ENCODE data around the gene NKD1.

Gene NKD1

GRCh38 chr16:50537533-50538290 lies 10.5 kb upstream of the NKD1 start:
- WGBS, 2 donors (ENCODE audit: extremely low coverage in 2 of 2, insufficient read length in 2 of 2, insufficient replicate concordance in 1 of 2) = no CpG with 5 or more reads among the region's 8 CpGs
- H3K4me3 ChIP-seq (ENCODE audit: low read length in 2 of 2) = no peak overlapping the region
- H4K91ac ChIP-seq (ENCODE audit: low read depth, low read length, poor library complexity) = no peak overlapping the region
- no peak overlapping the region for H2AFZ ChIP-seq (ENCODE audit: low read length)
- H3K9ac ChIP-seq (ENCODE audit: low read depth, low read length, poor library complexity) = no peak overlapping the region
- H3K27me3 ChIP-seq (ENCODE audit: control insufficient read depth in 3 of 3, insufficient read depth in 3 of 3, low read depth in 1 of 3, low read length in 3 of 3) = peaks cover 0 to 12% (median 0%) of the 10 kb centered on the region in 3 experiments
- H2BK12ac ChIP-seq (ENCODE audit: low read length) = no peak overlapping the region
- no peak overlapping the region for H2BK15ac ChIP-seq (ENCODE audit: low read length)
- H2BK120ac ChIP-seq (ENCODE audit: low read depth, low read length) = no peak overlapping the region
- H2AK5ac ChIP-seq (ENCODE audit: low read depth, low read length) = peak overlapping the region; percentile 23
- no peak overlapping the region for H2BK5ac ChIP-seq (ENCODE audit: low read length)
- H3K27ac ChIP-seq (replicated peaks; ENCODE audit: low read length) = no peak overlapping the region
- H3K36me3 ChIP-seq (replicated peaks in 1 of 2; ENCODE audit: control insufficient read depth in 2 of 2, insufficient read depth in 2 of 2, low read length in 2 of 2) = no peaks in the 10 kb centered on the region
- no peaks in the 10 kb centered on the region for H3K79me1 ChIP-seq (ENCODE audit: low read depth, low read length)
- H3K4ac ChIP-seq (ENCODE audit: low read length) = no peak overlapping the region
- no peak for DNase-seq (ENCODE audit: low spot score)
- no peak overlapping the region for H3K23ac ChIP-seq (ENCODE audit: low read depth, low read length, poor library complexity)
- H3K4me2 ChIP-seq (ENCODE audit: insufficient read depth, low read length, poor library complexity, severe bottlenecking) = no peak overlapping the region
- peak overlapping the region; percentile 32 for H3K18ac ChIP-seq (ENCODE audit: low read length)
- no peak overlapping the region for H4K8ac ChIP-seq (ENCODE audit: low read depth, low read length)
- H3K4me1 ChIP-seq (ENCODE audit: control insufficient read depth in 2 of 2, insufficient read depth in 1 of 2, low read depth in 1 of 2, low read length in 2 of 2) = peaks cover 12 to 17% of the 10 kb centered on the region in 2 donors
- H3K14ac ChIP-seq (ENCODE audit: low read length) = no peak overlapping the region
- no peaks in the 10 kb centered on the region for H3K9me3 ChIP-seq (replicated peaks in 1 of 2; ENCODE audit: control insufficient read depth in 2 of 2, insufficient read depth in 1 of 2, low read depth in 1 of 2, low read length in 2 of 2)

- no peak overlapping the region for H2BK15ac ChIP-seq (ENCODE audit: low read length)
- no peak overlapping the region for H2BK120ac ChIP-seq (ENCODE audit: low read depth, low read length)
- H3K14ac ChIP-seq (ENCODE audit: low read length) = no peak overlapping the region
- H3K9ac ChIP-seq (ENCODE audit: low read depth, low read length, poor library complexity) = no peak overlapping the region
- H2AFZ ChIP-seq (ENCODE audit: low read length) = no peak overlapping the region
- peak overlapping the region; percentile 14 for H2BK12ac ChIP-seq (ENCODE audit: low read length)
- H2BK5ac ChIP-seq (ENCODE audit: low read length) = no peak overlapping the region
- no peak overlapping the region for H3K4me2 ChIP-seq (ENCODE audit: insufficient read depth, low read length, poor library complexity, severe bottlenecking)
- H3K4me1 ChIP-seq (ENCODE audit: control insufficient read depth in 2 of 2, insufficient read depth in 1 of 2, low read depth in 1 of 2, low read length in 2 of 2) = peaks cover 12 to 17% of the 10 kb centered on the region in 2 donors
- no CpG with 5 or more reads among the region's 11 CpGs for WGBS, 2 donors (ENCODE audit: extremely low coverage in 2 of 2, insufficient read length in 2 of 2, insufficient replicate concordance in 1 of 2)
- peak overlapping the region; percentile 67 for H2AK5ac ChIP-seq (ENCODE audit: low read depth, low read length)
- H3K4me3 ChIP-seq (ENCODE audit: low read length in 2 of 2) = no peak overlapping the region
- H4K91ac ChIP-seq (ENCODE audit: low read depth, low read length, poor library complexity) = no peak overlapping the region
- H3K27ac ChIP-seq (replicated peaks; ENCODE audit: low read length) = no peak overlapping the region
- H3K36me3 ChIP-seq (replicated peaks in 1 of 2; ENCODE audit: control insufficient read depth in 2 of 2, insufficient read depth in 2 of 2, low read length in 2 of 2) = no peaks in the 10 kb centered on the region
- H3K23ac ChIP-seq (ENCODE audit: low read depth, low read length, poor library complexity) = no peak overlapping the region
- no peak for DNase-seq (ENCODE audit: low spot score)
- no peak overlapping the region for H3K4ac ChIP-seq (ENCODE audit: low read length)
- peaks cover 0 to 15% (median 0%) of the 10 kb centered on the region in 3 experiments for H3K27me3 ChIP-seq (ENCODE audit: control insufficient read depth in 3 of 3, insufficient read depth in 3 of 3, low read depth in 1 of 3, low read length in 3 of 3)
- H4K8ac ChIP-seq (ENCODE audit: low read depth, low read length) = no peak overlapping the region
- no peaks in the 10 kb centered on the region for H3K79me1 ChIP-seq (ENCODE audit: low read depth, low read length)
- no peak overlapping the region for H3K18ac ChIP-seq (ENCODE audit: low read length)
- H3K9me3 ChIP-seq (replicated peaks in 1 of 2; ENCODE audit: control insufficient read depth in 2 of 2, insufficient read depth in 1 of 2, low read depth in 1 of 2, low read length in 2 of 2) = no peaks in the 10 kb centered on the region
Measured at GRCh38 chr16:50538411-50539052, 9.7 kb upstream of the NKD1 start.

GRCh38 chr16:50539053-50539695 lies 9.0 kb upstream of the NKD1 start:
- Histone ChIP-seq H3K4me2 (ENCODE audit: insufficient read depth, low read length, poor library complexity, severe bottlenecking) (no peak overlapping the region), H2AFZ (ENCODE audit: low read length) (peak overlapping the region; percentile 59), H2BK15ac (ENCODE audit: low read length) (no peak overlapping the region), H3K27ac (replicated peaks; ENCODE audit: low read length) (no peak overlapping the region), H2BK12ac (ENCODE audit: low read length) (peak overlapping the region; percentile 14), H2BK5ac (ENCODE audit: low read length) (no peak overlapping the region), H3K36me3 (replicated peaks in 1 of 2; ENCODE audit: control insufficient read depth in 2 of 2, insufficient read depth in 2 of 2, low read length in 2 of 2) (no peaks in the 10 kb centered on the region), H3K9ac (ENCODE audit: low read depth, low read length, poor library complexity) (peak overlapping the region; percentile 51), H3K79me1 (ENCODE audit: low read depth, low read length) (no peaks in the 10 kb centered on the region), H2BK120ac (ENCODE audit: low read depth, low read length) (no peak overlapping the region), H4K91ac (ENCODE audit: low read depth, low read length, poor library complexity) (no peak overlapping the region), H2AK5ac (ENCODE audit: low read depth, low read length) (peak overlapping the region; percentile 67), H3K14ac (ENCODE audit: low read length) (peak overlapping the region; percentile 17), H3K4me1 (ENCODE audit: control insufficient read depth in 2 of 2, insufficient read depth in 1 of 2, low read depth in 1 of 2, low read length in 2 of 2) (peaks cover 12 to 17% of the 10 kb centered on the region in 2 donors), H3K23ac (ENCODE audit: low read depth, low read length, poor library complexity) (no peak overlapping the region), H3K4ac (ENCODE audit: low read length) (no peak overlapping the region), H3K9me3 (replicated peaks in 1 of 2; ENCODE audit: control insufficient read depth in 2 of 2, insufficient read depth in 1 of 2, low read depth in 1 of 2, low read length in 2 of 2) (no peaks in the 10 kb centered on the region), H3K18ac (ENCODE audit: low read length) (peak overlapping the region; percentile 36), H3K27me3 (ENCODE audit: control insufficient read depth in 3 of 3, insufficient read depth in 3 of 3, low read depth in 1 of 3, low read length in 3 of 3) (peaks cover 0 to 19% (median 0%) of the 10 kb centered on the region in 3 experiments), H4K8ac (ENCODE audit: low read depth, low read length) (no peak overlapping the region), H3K4me3 (ENCODE audit: low read length in 2 of 2) (no peak overlapping the region)
- no peak for DNase-seq (ENCODE audit: low spot score)
- no CpG with 5 or more reads among the region's 17 CpGs for WGBS, 2 donors (ENCODE audit: extremely low coverage in 2 of 2, insufficient read length in 2 of 2, insufficient replicate concordance in 1 of 2)

Measured in neuronal stem cell (in vitro differentiated cells).